Liver (tissue), 3 donors: ENCODE data around the gene FAM184A.
A peak's percentile ranks its signal among the peaks of the same experiment; 100 is the strongest.

Source experiments
- CTCF ChIP-seq: fragments of 150-350 bp; IDR thresholded peaks from 2 replicates; pipeline ENCODE4 v1.5.1; 2017; ENCODE audit warnings: improper control_type of control experiment, low read depth, low read length; ENCODE audit not compliant: missing input control
- JUND ChIP-seq, 2 donors: IDR thresholded peaks; 2 replicates each; pipeline ENCODE4 v1.6.1; 2016; ENCODE audit warnings: antibody characterized with exemption in 2 of 2
- MAX ChIP-seq: IDR thresholded peaks from 2 replicates; pipeline ENCODE4 v1.6.1; 2016; ENCODE audit warnings: antibody characterized with exemption
- TAF1 ChIP-seq: conservative IDR thresholded peaks from 2 replicates; pipeline ENCODE4 v1.6.1; 2016; ENCODE audit warnings: antibody characterized with exemption, mild to moderate bottlenecking
- YY1 ChIP-seq: IDR thresholded peaks from 2 replicates; pipeline ENCODE4 v1.6.1; 2016; ENCODE audit warnings: antibody characterized with exemption, mild to moderate bottlenecking
- TF ChIP-seq, protein P1 (sequence below): IDR thresholded peaks from 2 replicates; pipeline ENCODE4 v1.6.1; 2016; ENCODE audit warnings: antibody characterized with exemption
- TF ChIP-seq, protein P2 (sequence below): IDR thresholded peaks from 2 replicates; pipeline ENCODE4 v1.6.1; 2016; ENCODE audit warnings: antibody characterized with exemption, mild to moderate bottlenecking
- donor health status: healthy.
- donor health status: healthy.

DNA sequence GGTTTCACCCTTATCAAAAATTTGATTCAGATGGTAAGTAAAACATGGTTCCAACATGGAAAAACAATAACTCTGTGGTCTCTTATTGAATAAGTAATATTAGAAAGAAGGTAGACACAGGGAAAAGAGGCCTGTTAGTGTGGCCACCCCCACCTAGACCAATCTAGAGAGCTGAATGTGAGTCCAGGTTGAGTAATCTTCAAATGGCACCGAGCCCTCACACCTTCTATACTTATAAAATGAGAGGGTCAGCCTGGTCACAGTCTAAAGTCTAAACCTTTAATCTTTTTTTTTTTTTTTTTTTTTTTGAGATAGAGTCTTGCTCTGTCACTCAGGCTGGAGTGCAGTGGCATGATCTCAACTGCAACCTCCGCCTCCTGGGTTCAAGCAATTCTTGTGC is 6.9 kb downstream of the FAM184A start:
- no peak for TF ChIP-seq CTCF
- TF ChIP-seq TAF1: no peak
- peak; percentile 52 for TF ChIP-seq YY1
- TF ChIP-seq JUND (IDR thresholded peaks at IDR 0.05): peak in 1 of 2 donors; percentile 54
- TF ChIP-seq, protein P1, sequence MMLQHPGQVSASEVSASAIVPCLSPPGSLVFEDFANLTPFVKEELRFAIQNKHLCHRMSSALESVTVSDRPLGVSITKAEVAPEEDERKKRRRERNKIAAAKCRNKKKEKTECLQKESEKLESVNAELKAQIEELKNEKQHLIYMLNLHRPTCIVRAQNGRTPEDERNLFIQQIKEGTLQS: no peak
- no peak for TF ChIP-seq MAX
- TF ChIP-seq, protein P2, sequence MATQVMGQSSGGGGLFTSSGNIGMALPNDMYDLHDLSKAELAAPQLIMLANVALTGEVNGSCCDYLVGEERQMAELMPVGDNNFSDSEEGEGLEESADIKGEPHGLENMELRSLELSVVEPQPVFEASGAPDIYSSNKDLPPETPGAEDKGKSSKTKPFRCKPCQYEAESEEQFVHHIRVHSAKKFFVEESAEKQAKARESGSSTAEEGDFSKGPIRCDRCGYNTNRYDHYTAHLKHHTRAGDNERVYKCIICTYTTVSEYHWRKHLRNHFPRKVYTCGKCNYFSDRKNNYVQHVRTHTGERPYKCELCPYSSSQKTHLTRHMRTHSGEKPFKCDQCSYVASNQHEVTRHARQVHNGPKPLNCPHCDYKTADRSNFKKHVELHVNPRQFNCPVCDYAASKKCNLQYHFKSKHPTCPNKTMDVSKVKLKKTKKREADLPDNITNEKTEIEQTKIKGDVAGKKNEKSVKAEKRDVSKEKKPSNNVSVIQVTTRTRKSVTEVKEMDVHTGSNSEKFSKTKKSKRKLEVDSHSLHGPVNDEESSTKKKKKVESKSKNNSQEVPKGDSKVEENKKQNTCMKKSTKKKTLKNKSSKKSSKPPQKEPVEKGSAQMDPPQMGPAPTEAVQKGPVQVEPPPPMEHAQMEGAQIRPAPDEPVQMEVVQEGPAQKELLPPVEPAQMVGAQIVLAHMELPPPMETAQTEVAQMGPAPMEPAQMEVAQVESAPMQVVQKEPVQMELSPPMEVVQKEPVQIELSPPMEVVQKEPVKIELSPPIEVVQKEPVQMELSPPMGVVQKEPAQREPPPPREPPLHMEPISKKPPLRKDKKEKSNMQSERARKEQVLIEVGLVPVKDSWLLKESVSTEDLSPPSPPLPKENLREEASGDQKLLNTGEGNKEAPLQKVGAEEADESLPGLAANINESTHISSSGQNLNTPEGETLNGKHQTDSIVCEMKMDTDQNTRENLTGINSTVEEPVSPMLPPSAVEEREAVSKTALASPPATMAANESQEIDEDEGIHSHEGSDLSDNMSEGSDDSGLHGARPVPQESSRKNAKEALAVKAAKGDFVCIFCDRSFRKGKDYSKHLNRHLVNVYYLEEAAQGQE: peak; percentile 51
